GM12874 (cell line): ENCODE measurements around the gene ABCG8.

Source experiments
- CTCF ChIP-seq: IDR thresholded peaks from 2 replicates; pipeline ENCODE4 v1.5.1; 2011; ENCODE audit warnings: low read depth, mild to moderate bottlenecking, control low read depth, low read length, moderate library complexity; ENCODE audit not compliant: insufficient read depth

ABCG8 gene

GRCh38 chr2:43814711-43815110 lies 24.1 kb upstream of the ABCG8 start:
- no peak for TF ChIP-seq CTCF

- no peak for TF ChIP-seq CTCF
Observed at GRCh38 chr2:43818761-43819160, 20.0 kb upstream of the ABCG8 start.

GRCh38 chr2:43819491-43820163 lies 19.1 kb upstream of the ABCG8 start:
- TF ChIP-seq CTCF = no peak

- no peak for TF ChIP-seq CTCF
Observed at GRCh38 chr2:43822839-43823238, 15.9 kb upstream of the ABCG8 start.

- TF ChIP-seq CTCF = no peak
Observed at GRCh38 chr2:43823751-43824150, 15.0 kb upstream of the ABCG8 start.

GRCh38 chr2:43824512-43824911 lies 14.3 kb upstream of the ABCG8 start:
- no peak for TF ChIP-seq CTCF

GRCh38 chr2:43824951-43825493 lies 13.7 kb upstream of the ABCG8 start:
- no peak for TF ChIP-seq CTCF
